Calu3 (cell line): ENCODE data around the gene TUNAR. TPM values are rescaled to one million over a fixed set of nuclear protein-coding genes. Genes with fewer than 3 reads are reported as not detected.

ENCODE experiments used
- BruUV-seq: library from RNA; stranded (reverse); fragments of 400-500 nt; replicated peaks from 2 replicates; lab custom pipeline; 2021; lab: Mats Ljungman, UMichigan
- CTCF ChIA-PET: fragments of 300-600 bp; sonication (Branson Sonifier 250); formaldehyde crosslinking; loops from one replicate; lab custom pipeline; 2022; ENCODE audit warnings: antibody characterized with exemption; lab: Charles Lee
- DNase-seq: peaks from one replicate; pipeline ENCODE4 v3.0.0; 2022
- H3K27ac Mint-ChIP-seq: one replicate; pipeline ENCODE4 v1.8.0; 2022; ENCODE audit warnings: mixed read lengths; ENCODE audit not compliant: unreplicated experiment
- H3K27me3 Mint-ChIP-seq: one replicate; pipeline ENCODE4 v1.8.0; 2022; ENCODE audit warnings: mixed read lengths; ENCODE audit not compliant: unreplicated experiment
- H3K36me3 Mint-ChIP-seq: one replicate; pipeline ENCODE4 v1.8.0; 2022; ENCODE audit warnings: mild to moderate bottlenecking, moderate library complexity, mixed read lengths; ENCODE audit not compliant: insufficient read depth, unreplicated experiment
- H3K4me1 Mint-ChIP-seq: one replicate; pipeline ENCODE4 v1.8.0; 2022; ENCODE audit warnings: mild to moderate bottlenecking, low read depth, mixed read lengths; ENCODE audit not compliant: unreplicated experiment
- H3K4me3 Mint-ChIP-seq: one replicate; pipeline ENCODE4 v1.8.0; 2022; ENCODE audit warnings: mild to moderate bottlenecking, low read depth, moderate library complexity, mixed read lengths; ENCODE audit not compliant: unreplicated experiment
- H3K9me3 Mint-ChIP-seq: one replicate; pipeline ENCODE4 v1.8.0; 2022; ENCODE audit warnings: low read depth, mixed read lengths; ENCODE audit not compliant: unreplicated experiment
- intact Hi-C: fragments of 100-400 bp; cut with micrococcal nuclease; formaldehyde crosslinking; loops from one replicate; pipeline ENCODE4 v1.10.0; 2022; ENCODE audit not compliant: unreplicated experiment
- total RNA-seq: library from RNA; stranded (reverse); gene quantifications from 2 replicates; pipeline ENCODE4 v1.2.3, GENCODE V29; 2022
- TF ChIP-seq, protein P1 (sequence below): fragments of 200-600 bp; IDR thresholded peaks from one replicate; pipeline ENCODE4 v1.8.0; 2022; ENCODE audit warnings: antibody characterized with exemption; ENCODE audit not compliant: unreplicated experiment

The TUNAR gene
- total RNA-seq, 1 experiment from 2014 or later = not detected

DNA sequence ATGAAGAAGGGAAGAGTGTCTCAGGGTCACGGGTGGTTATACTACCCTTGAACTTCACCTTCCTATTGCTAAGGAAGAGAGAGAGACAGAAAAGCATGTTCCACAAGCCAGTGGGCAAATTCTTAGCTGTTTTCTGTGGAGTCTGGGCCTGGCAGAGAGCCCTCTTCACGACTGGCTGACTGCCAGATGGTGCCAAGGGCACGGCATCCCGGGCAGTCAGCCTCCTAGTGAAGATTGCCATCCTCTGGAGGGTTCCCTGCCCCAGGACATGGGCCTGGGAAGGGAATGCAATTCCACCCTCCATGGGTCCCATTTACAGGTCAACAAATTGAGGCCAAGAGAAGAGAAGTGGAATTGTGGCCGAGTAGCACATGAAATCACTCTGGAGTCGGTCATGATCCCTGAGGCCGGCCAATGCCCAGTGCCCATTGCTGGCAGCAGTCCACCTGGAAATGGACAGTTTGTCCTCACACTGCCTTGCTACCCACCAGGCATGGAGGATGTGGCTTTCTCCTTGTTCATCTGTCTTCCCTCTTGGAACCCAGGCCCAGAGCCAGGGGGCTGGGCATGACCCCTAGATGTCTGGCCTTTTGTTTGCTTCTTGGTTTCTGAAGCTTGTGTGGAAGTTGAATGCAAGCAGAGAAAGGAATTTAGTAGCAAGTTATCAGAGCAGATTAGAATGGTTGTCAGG, 9.9 kb downstream of the TUNAR start:
- no TSS peak for BruUV-seq
- intact Hi-C loops = no loop called here
- H3K9me3 Mint-ChIP-seq = no peaks in the 10 kb centered on the region
- H3K36me3 Mint-ChIP-seq = no peaks in the 10 kb centered on the region
- peaks cover 88% of the 10 kb centered on the region for H3K27me3 Mint-ChIP-seq
- no peak overlapping the region for H3K4me3 Mint-ChIP-seq
- TF ChIP-seq, protein P1, sequence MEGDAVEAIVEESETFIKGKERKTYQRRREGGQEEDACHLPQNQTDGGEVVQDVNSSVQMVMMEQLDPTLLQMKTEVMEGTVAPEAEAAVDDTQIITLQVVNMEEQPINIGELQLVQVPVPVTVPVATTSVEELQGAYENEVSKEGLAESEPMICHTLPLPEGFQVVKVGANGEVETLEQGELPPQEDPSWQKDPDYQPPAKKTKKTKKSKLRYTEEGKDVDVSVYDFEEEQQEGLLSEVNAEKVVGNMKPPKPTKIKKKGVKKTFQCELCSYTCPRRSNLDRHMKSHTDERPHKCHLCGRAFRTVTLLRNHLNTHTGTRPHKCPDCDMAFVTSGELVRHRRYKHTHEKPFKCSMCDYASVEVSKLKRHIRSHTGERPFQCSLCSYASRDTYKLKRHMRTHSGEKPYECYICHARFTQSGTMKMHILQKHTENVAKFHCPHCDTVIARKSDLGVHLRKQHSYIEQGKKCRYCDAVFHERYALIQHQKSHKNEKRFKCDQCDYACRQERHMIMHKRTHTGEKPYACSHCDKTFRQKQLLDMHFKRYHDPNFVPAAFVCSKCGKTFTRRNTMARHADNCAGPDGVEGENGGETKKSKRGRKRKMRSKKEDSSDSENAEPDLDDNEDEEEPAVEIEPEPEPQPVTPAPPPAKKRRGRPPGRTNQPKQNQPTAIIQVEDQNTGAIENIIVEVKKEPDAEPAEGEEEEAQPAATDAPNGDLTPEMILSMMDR = no peak
- H3K4me1 Mint-ChIP-seq = no peaks in the 10 kb centered on the region
- no peak for DNase-seq
- CTCF ChIA-PET = no interaction called here
- H3K27ac Mint-ChIP-seq = no peak overlapping the region

DNA sequence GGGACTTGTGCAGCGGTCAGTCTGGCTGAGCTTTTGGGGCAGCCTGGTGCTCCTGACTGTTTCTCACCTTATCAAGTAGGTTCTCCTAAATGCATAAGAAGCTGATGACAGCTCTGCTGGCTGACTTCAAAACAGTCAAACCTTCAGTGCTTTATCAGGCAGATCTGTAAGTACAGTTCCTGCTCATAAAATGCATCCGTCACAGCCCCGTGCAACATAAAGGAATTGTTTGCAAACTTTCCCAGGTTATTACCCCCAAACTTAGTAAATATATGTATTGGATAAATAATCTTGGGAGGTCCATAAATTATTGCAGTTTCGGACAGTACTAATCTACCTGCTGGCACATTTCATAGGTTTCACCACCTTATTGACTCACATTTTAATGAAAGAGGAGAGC, 10.7 kb downstream of the TUNAR start:
- Mint-ChIP-seq H3K27ac (no peak overlapping the region), H3K27me3 (peaks cover 88% of the 10 kb centered on the region), H3K4me3 (no peak overlapping the region), H3K4me1 (no peaks in the 10 kb centered on the region), H3K9me3 (no peaks in the 10 kb centered on the region), H3K36me3 (no peaks in the 10 kb centered on the region)
- intact Hi-C loops = no loop called here
- TF ChIP-seq, protein P1 = no peak
- DNase-seq = no peak
- BruUV-seq = no TSS peak
- CTCF ChIA-PET = no interaction called here

DNA sequence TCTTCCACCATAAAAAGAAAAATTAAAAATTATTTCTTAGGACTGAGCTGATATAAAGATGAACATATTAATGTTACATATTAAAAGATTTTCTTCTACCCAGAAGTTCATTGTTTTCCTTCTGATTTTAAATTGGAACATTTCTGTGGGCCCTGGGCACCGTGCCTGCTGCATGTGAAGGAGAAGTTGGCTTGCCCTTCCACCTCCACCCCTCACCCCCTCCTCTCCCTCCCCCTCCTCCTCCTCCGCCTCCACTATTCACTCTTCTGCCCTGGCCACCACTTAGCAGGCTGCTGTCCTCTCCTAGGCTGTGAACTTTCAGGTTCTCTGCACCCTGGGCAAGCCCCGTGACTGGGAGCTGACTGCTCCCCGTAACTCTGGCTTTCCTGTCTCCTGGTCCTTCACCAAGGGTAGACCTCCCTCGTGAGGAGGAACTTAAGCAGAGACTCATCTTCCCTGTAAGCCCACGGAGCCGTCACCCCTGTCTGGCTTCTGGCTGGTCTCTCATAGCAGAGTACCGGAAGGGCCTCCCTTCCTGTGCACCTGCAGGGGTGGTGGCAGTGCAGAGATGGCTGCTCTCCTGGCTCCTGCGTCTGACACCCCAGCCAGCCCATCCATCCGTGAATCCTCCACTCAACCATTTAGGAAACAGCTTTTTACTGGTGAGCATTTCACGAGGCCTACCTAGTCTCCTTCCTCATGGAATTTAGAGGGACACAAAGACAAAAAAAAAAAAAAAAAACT, 12.8 kb downstream of the TUNAR start:
- CTCF ChIA-PET = no interaction called here
- DNase-seq = no peak
- Mint-ChIP-seq H3K27me3 (peaks cover 88% of the 10 kb centered on the region), H3K36me3 (no peaks in the 10 kb centered on the region), H3K4me3 (no peak overlapping the region), H3K4me1 (no peaks in the 10 kb centered on the region), H3K9me3 (no peaks in the 10 kb centered on the region), H3K27ac (no peak overlapping the region)
- BruUV-seq = no TSS peak
- TF ChIP-seq, protein P1 = no peak
- intact Hi-C loops = no loop called here

DNA sequence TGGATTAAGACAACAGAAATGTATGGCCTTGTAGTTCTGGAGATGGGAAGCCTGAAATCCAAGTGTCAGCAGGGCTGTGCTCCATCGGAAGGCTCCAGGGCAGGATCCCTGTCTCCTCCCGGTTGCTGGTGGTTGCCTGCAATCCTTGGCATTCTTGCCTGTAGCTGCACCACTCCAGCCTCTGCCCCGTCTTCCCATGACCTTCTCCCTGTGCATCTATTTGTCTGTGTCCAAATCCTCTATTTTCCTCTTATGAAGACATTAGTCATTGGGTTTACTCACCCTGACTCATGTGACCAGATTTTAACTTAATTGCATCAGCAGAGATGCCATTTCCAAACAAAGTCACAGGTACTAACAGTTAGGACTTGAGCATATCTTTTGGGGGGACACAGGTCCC, 15.1 kb downstream of the TUNAR start:
- CTCF ChIA-PET = no interaction called here
- H3K36me3 Mint-ChIP-seq = no peaks in the 10 kb centered on the region
- no peak overlapping the region for H3K4me3 Mint-ChIP-seq
- peaks cover 88% of the 10 kb centered on the region for H3K27me3 Mint-ChIP-seq
- intact Hi-C loops = loop anchor here (10.0 kb wide), 1 partner anchor 203 kb away; no protein-coding TSS in a partner anchor
- no peak for DNase-seq
- no peak overlapping the region for H3K27ac Mint-ChIP-seq
- H3K4me1 Mint-ChIP-seq = no peaks in the 10 kb centered on the region
- BruUV-seq = no TSS peak
- TF ChIP-seq, protein P1 = no peak
- no peaks in the 10 kb centered on the region for H3K9me3 Mint-ChIP-seq
